ENCODE results near the gene HEATR9. TPM values are rescaled to one million over a fixed set of nuclear protein-coding genes. Genes with fewer than 3 reads are reported as not detected.

Gene HEATR9
- total and polyA plus RNA-seq, 4 donors, result 0.08 TPM; not detected in 3

GRCh38 chr17:35877345-35878029 is 8.8 kb upstream of the HEATR9 start:
- H3K9me3 ChIP-seq (ENCODE audit: control insufficient read depth in 4 of 4, low read length in 3 of 4), result no peaks in the 10 kb centered on the region
- DNase-seq (ENCODE audit: low spot score), result no peak

GRCh38 chr17:35876534-35876933 is 7.8 kb upstream of the HEATR9 start:
- Histone ChIP-seq H3K36me3 (ENCODE audit: control insufficient read depth in 4 of 4, insufficient read depth in 3 of 4, low read depth in 1 of 4, low read length in 3 of 4) (no peaks in the 10 kb centered on the region), H3K27me3 (ENCODE audit: control insufficient read depth in 4 of 4, insufficient read depth in 4 of 4, low read length in 3 of 4) (no peaks in the 10 kb centered on the region), H3K4me3 (ENCODE audit: low read depth in 1 of 3, low read length in 3 of 3) (no peak overlapping the region), H3K27ac (ENCODE audit: low read depth in 1 of 2, low read length in 2 of 2) (no peak overlapping the region), H3K4me1 (ENCODE audit: control insufficient read depth in 4 of 4, insufficient read depth in 4 of 4, low read length in 3 of 4) (no peaks in the 10 kb centered on the region), H3K9ac (ENCODE audit: low read depth in 1 of 2, low read length in 2 of 2) (no peak overlapping the region), H3K9me3 (ENCODE audit: control insufficient read depth in 4 of 4, low read length in 3 of 4) (no peaks in the 10 kb centered on the region)
- no peak for DNase-seq (ENCODE audit: low spot score)
- TF ChIP-seq RAD21 (IDR thresholded peaks at IDR 0.05) (no peak), MAX (IDR thresholded peaks at IDR 0.05) (no peak), YY1 (IDR thresholded peaks at IDR 0.05) (no peak), GABPA (IDR thresholded peaks at IDR 0.05 in 1 of 2, conservative IDR thresholded peaks at IDR 0.05 in 1 of 2) (no peak), SP1 (IDR thresholded peaks at IDR 0.05) (no peak)
- TF ChIP-seq, protein P1, sequence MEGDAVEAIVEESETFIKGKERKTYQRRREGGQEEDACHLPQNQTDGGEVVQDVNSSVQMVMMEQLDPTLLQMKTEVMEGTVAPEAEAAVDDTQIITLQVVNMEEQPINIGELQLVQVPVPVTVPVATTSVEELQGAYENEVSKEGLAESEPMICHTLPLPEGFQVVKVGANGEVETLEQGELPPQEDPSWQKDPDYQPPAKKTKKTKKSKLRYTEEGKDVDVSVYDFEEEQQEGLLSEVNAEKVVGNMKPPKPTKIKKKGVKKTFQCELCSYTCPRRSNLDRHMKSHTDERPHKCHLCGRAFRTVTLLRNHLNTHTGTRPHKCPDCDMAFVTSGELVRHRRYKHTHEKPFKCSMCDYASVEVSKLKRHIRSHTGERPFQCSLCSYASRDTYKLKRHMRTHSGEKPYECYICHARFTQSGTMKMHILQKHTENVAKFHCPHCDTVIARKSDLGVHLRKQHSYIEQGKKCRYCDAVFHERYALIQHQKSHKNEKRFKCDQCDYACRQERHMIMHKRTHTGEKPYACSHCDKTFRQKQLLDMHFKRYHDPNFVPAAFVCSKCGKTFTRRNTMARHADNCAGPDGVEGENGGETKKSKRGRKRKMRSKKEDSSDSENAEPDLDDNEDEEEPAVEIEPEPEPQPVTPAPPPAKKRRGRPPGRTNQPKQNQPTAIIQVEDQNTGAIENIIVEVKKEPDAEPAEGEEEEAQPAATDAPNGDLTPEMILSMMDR (IDR thresholded peaks at IDR 0.05; ENCODE audit: low read depth, low read length, missing input control), result no peak
- TF ChIP-seq, protein P2, sequence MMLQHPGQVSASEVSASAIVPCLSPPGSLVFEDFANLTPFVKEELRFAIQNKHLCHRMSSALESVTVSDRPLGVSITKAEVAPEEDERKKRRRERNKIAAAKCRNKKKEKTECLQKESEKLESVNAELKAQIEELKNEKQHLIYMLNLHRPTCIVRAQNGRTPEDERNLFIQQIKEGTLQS (IDR thresholded peaks at IDR 0.05), result no peak
- 88% methylated on average over 3 of the region's 3 CpGs for WGBS

More at GRCh38 chr17:35877345-35878029, 8.8 kb upstream of the HEATR9 start:
- no peaks in the 10 kb centered on the region for H3K36me3 ChIP-seq (ENCODE audit: control insufficient read depth in 4 of 4, insufficient read depth in 3 of 4, low read depth in 1 of 4, low read length in 3 of 4)
- H3K27me3 ChIP-seq (ENCODE audit: control insufficient read depth in 4 of 4, insufficient read depth in 4 of 4, low read length in 3 of 4), result no peaks in the 10 kb centered on the region
- TF ChIP-seq RAD21 (IDR thresholded peaks at IDR 0.05) (no peak), MAX (IDR thresholded peaks at IDR 0.05) (no peak), RXRA (IDR thresholded peaks at IDR 0.05) (no peak), EGR1 (IDR thresholded peaks at IDR 0.05; ENCODE audit: low read depth in 2 of 2) (no peak), SP1 (IDR thresholded peaks at IDR 0.05) (no peak), NR2F2 (IDR thresholded peaks at IDR 0.05) (no peak)
- TF ChIP-seq, protein P1 (IDR thresholded peaks at IDR 0.05; ENCODE audit: low read depth, low read length, missing input control), result no peak
- TF ChIP-seq, protein P2 (IDR thresholded peaks at IDR 0.05), result no peak
- no peak overlapping the region for H3K4me3 ChIP-seq (ENCODE audit: low read depth in 1 of 3, low read length in 3 of 3)
- no peak overlapping the region for H3K9ac ChIP-seq (ENCODE audit: low read depth in 1 of 2, low read length in 2 of 2)
- no peak overlapping the region for H3K27ac ChIP-seq (ENCODE audit: low read depth in 1 of 2, low read length in 2 of 2)
- H3K4me1 ChIP-seq (ENCODE audit: control insufficient read depth in 4 of 4, insufficient read depth in 4 of 4, low read length in 3 of 4), result no peaks in the 10 kb centered on the region

GRCh38 chr17:35875800-35876139 is 7.1 kb upstream of the HEATR9 start:
- TF ChIP-seq EGR1 (IDR thresholded peaks at IDR 0.05; ENCODE audit: low read depth in 2 of 2), result no peak
- TF ChIP-seq NR2F2 (IDR thresholded peaks at IDR 0.05), result peak; percentile 33
- WGBS, result 77% methylated on average over 3 of the region's 3 CpGs
- Histone ChIP-seq H3K36me3 (ENCODE audit: control insufficient read depth in 4 of 4, insufficient read depth in 3 of 4, low read depth in 1 of 4, low read length in 3 of 4) (no peaks in the 10 kb centered on the region), H3K9me3 (ENCODE audit: control insufficient read depth in 4 of 4, low read length in 3 of 4) (no peaks in the 10 kb centered on the region), H3K4me3 (ENCODE audit: low read depth in 1 of 3, low read length in 3 of 3) (no peak overlapping the region), H3K27me3 (ENCODE audit: control insufficient read depth in 4 of 4, insufficient read depth in 4 of 4, low read length in 3 of 4) (no peaks in the 10 kb centered on the region), H3K4me1 (ENCODE audit: control insufficient read depth in 4 of 4, insufficient read depth in 4 of 4, low read length in 3 of 4) (no peaks in the 10 kb centered on the region), H3K27ac (ENCODE audit: low read depth in 1 of 2, low read length in 2 of 2) (no peak overlapping the region), H3K9ac (ENCODE audit: low read depth in 1 of 2, low read length in 2 of 2) (no peak overlapping the region)
- DNase-seq (ENCODE audit: low spot score), result no peak
